ENCODE measurements around the gene CASZ1.

CASZ1 gene

DNA sequence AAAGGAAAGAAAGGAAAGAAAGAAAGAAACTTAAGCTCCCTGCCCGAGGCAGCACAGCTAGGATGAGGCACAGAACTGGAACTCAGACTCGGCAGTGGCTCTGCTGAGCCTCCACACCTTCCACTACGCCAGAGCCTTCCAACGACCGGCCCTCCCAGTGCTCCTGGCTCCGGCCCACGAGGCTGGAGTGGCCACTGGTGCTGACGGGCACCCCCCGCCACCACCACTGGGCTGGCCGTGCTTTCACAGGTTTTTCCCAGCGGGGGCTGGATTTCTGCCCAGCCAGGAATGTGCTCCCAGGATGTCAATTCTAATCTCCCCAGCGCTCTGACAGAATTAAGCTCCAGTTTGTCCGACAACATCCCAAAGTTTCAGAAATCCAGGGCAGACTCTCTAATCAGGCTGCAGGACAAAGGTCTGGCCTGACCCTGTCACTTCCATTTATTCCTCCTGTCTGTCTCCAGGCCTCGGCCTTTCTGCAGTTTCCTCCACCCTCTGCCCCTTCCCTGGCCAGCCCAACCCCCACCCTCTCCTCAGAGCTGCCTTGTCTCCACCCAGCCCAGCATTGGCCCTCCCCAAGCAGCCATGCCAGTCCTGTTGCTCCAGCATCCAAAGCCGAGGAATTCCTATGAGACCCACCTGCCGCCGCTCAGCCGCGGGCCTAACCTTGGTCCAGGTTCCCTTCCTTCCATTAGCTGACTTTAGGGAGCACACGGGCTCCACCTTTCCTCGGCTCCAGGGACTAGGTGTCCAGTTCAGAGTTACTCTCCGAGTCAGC, 81.9 kb downstream of the CASZ1 start:
- no peak for DNase-seq (ENCODE audit: low read depth, low spot score)

DNA sequence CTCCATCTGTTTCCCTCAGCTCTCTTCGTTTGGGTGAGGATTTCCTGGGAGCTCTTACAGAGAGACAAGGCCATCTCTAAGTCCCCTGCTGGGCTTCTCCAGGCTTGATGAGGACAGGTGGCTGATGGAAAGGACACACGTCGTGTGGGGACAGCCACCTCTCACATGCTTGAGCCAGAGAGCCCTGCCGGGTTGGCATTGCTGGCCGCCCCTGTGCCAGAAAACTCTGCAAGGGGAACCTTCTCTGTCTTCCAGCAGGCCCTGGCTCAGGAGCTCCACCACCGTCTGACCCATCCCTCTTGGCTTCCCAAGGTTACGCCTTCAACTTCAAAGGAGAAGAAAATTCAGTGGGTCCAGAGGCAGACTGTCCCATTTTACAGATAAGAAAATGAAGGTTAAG, 82.8 kb downstream of the CASZ1 start:
- H3K27ac ChIP-seq = no peak overlapping the region
- no peak for DNase-seq (ENCODE audit: low read depth, low spot score)

More for the DNA sequence above, 81.9 kb downstream of the CASZ1 start:
- no peak overlapping the region for H3K27ac ChIP-seq

DNA sequence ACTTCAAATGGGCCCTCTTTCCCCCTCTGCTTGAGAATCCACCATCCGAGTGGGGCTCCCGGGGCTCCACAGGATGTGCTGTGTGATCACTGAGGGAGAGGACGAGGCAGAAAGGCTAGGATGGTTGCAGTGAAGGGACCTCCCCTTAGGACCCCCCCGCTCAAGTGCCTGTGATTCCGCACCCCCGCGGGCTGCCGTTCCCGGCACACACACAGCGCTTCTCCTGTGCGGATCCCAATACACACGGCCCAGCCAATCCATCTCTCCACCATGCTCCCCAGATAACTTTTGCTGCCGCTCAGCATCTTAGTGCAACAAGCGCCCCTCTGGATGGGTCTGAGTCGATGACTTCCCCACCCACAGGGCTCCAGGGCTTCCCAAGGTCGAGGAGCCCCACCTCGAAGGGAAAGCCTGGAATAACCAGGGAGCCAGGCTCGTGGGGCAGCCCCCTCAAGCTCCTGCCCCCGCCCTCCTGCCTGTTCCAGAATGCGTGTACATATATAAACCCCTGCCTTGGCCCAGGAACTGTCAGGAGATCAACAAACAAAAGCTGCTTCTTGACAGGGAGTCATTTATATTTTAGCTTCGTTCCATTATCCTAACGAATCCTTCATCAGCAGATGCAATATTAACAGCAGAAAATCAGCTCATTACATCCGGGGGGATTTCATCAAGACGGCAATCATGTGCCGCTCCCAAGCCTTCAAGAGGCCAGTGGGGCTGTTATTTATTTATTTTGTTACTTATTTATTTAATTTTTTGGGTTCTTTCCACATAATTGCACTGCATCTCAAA, 83.7 kb downstream of the CASZ1 start:
- no peak for DNase-seq (ENCODE audit: low read depth, low spot score)
- H3K27ac ChIP-seq = no peak overlapping the region

DNA sequence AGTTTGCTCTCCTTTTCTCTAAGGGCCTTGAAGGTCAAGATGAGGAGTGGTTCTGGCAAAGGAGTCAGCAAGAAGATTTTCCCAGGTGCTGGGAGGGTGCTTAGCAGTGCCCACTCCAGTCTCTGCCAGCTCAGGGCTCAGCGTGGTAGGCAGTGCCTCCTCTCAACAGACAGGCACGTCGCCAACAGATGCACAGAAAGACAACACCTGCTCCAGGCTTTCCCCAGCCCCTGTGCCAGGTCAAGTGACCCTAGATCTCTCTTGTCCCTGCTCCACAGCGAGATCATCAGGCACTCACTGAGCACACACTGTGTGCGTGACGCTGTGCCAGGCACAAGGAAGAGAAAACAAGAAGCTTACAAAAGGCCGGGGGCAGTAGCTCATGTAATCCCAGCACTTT, 86.0 kb downstream of the CASZ1 start:
- DNase-seq (ENCODE audit: low read depth, low spot score) = no peak

DNA sequence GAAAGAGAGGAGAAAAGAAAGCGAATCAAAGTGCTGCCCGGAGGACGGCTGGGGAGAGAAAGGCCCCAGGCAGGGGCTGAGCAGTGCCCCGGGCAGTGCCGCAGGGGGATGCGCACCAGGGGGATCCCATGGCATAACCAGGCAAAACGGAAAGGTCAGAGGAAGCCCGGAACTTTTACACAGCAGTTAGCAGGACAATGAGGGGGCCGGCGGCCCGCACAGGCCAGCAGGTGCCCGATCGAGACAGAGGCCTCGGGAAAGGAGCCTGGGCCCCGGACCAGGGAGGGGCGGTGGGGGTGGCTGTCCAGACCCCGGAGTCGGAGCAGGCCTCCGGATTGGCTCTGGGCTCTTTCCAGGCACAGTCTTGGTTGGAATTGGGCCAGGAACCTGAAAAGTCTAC, 86.8 kb downstream of the CASZ1 start:
- no peak overlapping the region for H3K27ac ChIP-seq
- DNase-seq (ENCODE audit: low read depth, low spot score) = no peak

More for the DNA sequence above, 86.0 kb downstream of the CASZ1 start:
- no peak overlapping the region for H3K27ac ChIP-seq

DNA sequence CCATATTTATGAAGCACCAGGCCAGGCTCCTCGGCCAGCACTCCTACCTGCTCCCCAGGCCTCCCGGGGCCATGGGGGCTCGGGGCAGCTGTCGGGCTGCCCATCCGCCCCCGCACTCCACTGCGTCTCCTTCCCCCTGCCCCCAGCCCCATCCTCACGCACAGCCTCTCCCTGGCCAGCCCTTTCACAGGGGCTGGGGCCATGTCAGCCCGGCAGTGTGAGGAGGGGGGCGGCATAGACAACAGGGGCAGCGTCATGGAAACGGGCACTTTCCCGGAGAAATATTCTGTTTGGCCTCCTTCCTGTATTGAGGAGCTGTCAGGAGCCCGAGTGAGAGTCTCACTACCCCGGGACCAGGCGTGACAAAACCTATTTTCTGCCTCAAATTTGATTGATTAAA, 87.3 kb downstream of the CASZ1 start:
- H3K27ac ChIP-seq = no peak overlapping the region
- DNase-seq (ENCODE audit: low read depth, low spot score) = no peak

DNA sequence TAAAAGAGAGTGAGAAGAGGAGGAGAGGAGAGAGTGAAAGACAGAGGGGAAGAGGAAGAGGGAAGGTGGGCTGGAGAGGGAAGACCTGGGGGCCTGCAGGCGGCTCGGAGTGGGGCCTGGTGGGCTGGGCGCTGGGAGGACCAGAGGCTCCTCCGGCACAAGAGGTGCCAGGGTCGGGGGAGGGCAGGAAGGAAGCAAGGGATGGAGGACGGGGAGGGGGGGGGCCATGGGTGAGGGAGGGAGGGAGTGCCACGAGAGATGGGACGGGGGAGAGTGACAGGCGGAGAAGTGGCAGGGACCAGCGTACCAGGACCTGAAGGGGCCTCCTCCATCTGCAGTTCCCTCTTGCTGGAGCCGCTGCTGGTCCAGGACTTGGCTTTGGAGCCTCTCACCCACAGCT, 87.7 kb downstream of the CASZ1 start:
- DNase-seq (ENCODE audit: low read depth, low spot score) = no peak
- no peak overlapping the region for H3K27ac ChIP-seq

DNA sequence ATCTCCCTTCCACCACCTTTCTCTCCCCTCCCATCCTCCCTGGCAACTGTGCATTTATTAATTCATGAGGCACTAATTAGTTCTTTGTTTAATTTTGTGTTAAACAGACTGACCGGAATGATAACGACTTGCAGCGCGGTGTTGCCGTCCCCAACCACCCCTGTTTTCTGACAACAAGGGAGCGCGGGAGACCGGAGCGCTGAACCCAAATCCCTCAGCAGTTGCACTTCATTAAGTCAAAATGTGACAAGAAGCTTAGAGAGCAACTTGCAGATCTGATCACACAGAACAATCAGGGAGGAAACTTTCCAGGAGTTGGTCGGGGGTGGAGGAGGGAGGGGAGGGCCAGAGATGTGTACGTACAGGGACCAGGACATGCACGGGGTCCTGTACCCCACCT, 89.2 kb downstream of the CASZ1 start:
- no peak overlapping the region for H3K27ac ChIP-seq
- DNase-seq (ENCODE audit: low read depth, low spot score) = no peak

DNA sequence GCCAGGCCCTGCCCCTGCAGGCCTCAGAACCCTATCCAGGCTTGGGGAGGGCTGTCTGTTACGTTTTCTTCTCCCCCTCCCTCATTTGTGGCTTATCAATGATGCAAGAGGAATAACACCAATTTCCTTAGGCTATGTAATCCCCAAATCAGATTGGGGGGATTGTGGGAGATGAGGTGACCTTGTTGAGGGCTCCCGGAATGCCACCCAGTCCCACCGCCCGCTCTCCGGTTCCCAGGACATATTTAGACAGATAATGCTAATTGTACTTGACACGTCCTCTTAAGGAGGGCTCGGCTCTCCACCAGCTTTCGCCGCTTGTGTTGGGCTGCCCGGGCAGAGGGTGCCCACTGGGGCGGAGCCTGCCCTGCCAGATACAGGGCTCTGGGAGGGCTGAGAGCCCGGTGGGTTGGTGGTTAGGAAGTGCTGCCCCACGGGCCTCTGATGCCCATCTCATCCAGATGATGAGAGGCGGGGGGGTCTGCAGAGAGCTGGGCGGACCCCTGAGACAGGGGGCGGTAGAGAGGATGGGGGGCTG, 90.0 kb downstream of the CASZ1 start:
- H3K27ac ChIP-seq = no peak overlapping the region
- no peak for DNase-seq (ENCODE audit: low read depth, low spot score)

DNA sequence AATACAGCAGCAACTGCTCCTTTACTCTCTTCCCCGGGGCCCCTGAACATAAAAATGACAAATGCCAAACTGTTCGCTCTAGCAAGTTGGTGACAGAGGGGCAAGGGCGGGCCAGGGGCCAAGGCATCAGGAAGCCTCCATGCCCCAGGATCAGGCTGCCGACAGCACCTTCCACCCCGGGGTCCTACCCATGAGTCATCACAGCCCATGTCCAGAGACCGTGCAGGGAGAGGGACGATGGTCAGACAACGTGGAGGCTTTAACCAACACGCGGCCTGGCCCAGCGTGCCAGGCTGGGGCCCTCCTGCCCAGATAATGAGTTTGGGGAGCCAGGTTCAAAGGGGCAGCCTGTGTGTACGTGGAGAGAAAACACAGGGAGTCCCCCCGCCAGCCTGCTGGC, 90.5 kb downstream of the CASZ1 start:
- no peak for DNase-seq (ENCODE audit: low read depth, low spot score)
- no peak overlapping the region for H3K27ac ChIP-seq

DNA sequence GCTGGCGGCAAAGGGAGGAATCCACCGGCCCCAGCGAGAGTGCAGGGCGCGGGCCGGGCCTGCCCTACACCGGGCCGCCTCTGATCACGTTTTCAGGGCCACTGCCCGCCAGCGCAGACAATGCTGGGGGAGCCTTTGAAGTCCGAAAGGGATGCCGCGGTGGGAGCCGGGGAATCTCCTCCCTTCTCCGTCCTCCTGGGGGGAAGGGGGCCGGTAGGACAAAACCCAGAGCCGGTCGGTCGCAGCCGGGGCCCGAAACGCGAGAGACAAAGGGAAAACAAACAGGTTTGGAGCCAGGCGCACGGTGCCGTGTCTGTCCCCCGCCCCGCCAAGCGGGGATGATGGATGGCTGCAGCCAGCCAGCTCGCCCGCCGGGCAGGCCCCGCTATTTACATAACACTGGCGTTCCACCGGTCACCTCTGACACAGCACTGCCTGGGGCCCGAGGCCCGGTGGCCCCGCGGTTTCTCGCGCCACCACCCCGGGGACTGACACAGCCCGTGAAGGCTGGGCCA, 92.0 kb downstream of the CASZ1 start:
- no peak overlapping the region for H3K27ac ChIP-seq
- DNase-seq (ENCODE audit: low read depth, low spot score) = no peak

DNA sequence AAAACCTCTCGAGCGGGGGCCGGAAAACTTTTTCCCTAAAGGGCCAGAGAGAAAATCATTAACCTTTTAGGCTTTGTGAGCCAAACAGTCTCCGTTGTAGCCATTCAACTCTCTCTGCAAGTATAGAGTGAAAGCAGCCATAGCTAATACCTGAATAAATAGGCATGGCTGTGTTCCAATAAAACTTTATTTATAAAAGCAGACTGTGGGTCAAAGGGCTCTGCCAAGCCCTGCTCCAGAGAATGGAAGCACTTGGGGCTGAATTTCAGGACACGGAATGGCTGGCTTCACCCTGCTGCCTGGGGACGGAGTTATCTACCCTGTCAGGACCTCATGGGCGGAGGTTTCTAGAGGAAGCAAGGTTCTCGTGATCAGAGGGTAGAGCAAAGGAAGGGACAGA, 92.7 kb downstream of the CASZ1 start:
- DNase-seq (ENCODE audit: low read depth, low spot score) = no peak
- no peak overlapping the region for H3K27ac ChIP-seq

DNA sequence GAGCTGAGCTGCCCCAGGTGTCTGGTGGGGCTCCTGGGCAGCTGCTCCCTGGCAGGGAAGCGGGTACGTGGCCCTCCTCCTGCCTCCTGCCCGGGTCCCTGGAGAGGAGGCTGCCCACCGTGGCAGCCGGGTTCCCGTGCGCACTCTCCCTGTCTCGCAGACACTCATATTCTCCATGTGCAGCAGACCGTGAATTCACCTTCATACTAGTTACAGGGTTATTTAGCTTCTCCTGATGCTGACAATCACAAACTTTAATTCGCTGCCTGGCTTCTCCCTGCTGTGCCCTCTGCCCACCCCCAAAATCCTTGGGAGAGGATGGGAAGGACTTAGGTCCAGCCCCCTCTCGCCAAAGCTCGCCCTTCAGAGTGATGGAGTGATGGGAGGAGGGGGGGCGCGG, 95.3 kb downstream of the CASZ1 start:
- DNase-seq (ENCODE audit: low read depth, low spot score) = no peak
- no peak overlapping the region for H3K27ac ChIP-seq

DNA sequence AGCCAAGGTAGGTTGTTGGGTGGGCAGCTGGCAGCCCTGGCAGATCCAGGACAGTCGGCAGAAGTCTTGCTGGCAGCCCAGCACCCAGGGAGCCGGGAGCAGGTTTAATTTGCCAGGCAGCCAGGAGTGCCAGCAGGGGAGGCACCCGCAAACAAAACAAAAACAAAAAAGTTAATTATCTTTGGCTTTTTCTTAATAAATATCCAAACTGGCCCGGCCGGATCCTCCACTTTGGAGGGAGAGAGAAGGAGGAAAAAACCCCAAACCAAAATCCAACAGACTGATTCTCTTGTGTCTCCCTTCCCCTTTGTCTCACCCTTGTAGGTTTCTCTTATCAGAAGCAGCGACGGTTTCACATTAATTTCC, 97.0 kb downstream of the CASZ1 start:
- DNase-seq (ENCODE audit: low read depth, low spot score) = no peak
- peak overlapping the region; percentile 37 for H3K27ac ChIP-seq

DNA sequence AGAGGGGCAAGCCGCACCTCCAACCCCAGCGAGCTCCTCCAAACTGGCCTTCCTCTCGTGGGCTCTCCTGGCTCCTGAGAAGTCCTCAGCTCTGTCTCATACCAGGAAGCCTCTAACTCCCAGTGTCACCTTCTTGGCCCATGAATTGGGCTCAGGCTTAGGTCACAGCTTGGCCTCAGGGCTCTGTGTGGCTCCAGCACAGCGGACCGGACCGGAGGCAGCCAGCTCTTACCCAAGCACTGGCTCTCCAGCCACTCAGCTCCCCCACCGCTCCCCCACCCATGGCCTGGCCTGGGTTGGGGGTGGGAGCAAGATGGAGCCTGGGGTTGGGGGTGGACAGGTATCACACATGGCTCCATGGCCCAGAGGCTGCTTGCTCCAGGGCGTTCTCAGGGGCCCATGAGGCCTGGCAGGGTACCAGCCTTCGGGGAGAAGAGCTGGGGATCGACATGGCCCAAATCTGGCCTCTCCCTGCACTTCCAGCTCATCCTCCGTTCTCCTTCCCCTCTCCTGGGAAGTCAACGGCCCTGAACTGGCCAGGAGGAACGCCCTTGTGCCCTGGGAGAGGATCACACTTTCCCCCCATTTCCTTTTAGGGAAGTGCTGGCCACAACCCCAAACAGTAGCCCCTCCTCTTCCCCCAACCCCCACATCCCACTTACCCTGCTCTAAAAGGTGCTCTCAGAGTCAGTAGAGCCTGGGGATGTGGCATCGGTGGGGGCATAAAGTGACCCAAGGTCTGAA, 97.5 kb downstream of the CASZ1 start:
- DNase-seq (ENCODE audit: low read depth, low spot score) = no peak
- H3K27ac ChIP-seq = peak overlapping the region; percentile 37

DNA sequence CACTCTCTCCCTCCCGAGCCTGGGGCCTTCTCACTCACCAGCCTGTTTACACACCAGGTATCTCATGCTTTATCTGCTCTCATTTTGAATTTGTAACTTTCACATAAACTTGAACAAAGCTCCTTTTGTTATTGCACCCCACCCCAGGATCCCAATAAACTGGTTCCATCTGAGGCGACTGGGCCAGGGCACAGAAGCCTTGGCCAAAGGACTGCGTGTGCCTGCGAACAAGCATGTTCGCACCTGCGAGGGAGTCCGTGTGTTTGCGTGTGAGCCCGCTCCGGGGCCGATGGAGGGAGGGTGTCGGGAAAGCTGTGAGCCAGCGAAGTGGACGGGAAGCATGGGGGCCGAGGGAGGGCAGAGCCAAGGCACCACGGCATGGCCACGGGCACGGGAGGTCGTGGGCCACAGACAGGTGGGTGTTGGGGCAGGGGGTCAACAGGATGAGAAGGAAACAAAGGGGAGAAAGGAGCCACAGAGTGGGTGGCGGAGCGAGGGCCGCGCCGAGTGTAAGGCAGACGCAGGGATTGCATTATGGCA, 98.8 kb downstream of the CASZ1 start:
- no peak for DNase-seq (ENCODE audit: low read depth, low spot score)
- H3K27ac ChIP-seq = no peak overlapping the region

DNA sequence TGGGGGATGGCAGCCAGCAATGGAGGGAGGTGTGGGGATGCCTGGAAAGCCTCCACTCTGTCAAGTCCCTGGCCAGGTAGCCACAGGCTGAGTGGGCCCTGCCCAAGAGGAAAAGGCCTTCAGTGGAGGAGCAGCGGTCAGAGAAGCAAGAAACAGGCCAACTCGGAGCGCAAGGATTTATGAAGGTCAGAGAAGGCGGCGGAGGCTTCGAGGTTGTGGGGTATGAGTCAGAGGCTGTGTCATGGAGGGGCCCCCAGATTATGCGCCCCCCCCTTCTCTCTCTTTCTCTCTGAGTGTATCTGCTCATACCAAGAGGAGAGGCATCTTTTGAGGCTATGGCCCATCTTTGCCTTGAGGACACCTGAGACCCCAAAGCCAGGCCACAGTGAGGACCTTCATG, 99.5 kb downstream of the CASZ1 start:
- no peak for DNase-seq (ENCODE audit: low read depth, low spot score)
- no peak overlapping the region for H3K27ac ChIP-seq

DNA sequence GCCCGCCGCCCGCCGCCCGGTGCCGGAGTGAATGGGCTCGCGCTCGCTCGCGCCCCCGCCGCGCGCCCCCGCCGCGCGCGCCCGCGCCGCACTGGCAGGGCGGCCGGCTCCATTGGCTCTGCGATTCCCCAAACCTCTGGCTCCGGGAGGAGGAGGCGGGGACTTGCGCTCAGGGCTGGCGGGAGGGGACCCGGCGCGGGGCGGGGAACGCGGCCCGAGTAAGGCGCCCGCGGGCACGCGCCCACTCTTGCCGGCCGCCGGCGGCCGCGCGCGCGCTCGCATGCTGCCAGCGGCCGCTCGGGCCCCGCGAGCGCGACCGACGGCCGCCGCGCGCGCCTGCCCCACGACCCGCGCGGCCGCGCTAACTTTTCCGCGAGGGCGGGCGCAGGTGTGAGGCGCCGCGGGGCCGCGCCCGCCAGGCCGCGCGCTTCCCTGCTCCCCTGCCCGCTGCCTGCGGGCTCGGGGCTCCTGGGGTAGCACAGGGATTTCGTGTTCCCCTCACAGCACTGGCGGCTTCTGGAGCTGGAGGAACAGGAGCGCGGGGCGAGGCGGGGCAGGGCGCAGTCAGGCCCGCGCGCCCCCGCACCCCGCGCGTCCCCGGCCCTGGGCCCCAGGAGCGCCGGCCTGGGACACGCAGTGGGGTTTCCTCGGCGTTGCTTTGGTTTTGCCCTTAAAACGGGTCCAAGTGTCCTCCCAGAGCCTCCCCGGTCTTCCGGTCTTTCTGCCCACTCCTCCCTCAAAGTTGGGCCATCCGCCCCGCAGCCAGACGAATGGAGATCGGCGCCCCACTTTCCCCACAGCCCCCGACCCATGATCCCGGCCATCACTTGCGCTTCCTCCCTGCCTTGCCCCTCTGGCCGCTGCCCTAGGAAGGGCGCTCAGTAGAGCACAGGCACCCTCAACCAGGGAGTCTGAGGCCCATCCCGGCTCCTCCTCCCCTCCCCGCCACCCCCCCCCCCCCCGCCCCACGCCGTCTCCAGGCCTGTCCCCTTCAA, 101.5 kb downstream of the CASZ1 start:
- peak overlapping the region; percentile 43 for H3K27ac ChIP-seq

DNA sequence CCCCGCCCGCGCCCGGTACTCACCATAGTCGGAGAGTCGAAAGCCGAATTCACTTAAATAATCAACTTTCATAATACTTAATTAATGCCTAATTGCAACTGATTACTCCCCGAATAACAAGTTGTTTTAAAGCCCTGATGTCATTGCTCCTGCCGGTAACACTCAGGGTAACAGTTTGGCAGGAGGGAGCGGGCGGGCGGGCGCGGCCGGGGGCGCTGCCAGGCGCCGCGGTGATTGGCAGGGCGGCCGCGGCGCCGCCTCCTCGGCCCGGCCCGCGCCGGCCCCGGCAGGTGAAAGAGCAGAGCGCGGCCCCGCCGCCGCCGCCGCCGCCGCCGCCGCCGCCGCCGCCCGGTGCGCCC, 102.2 kb downstream of the CASZ1 start:
- no peak for DNase-seq (ENCODE audit: low read depth, low spot score)
- peak overlapping the region; percentile 52 for H3K27ac ChIP-seq

More for the DNA sequence above, 101.5 kb downstream of the CASZ1 start:
- peak; percentile 37 for DNase-seq (ENCODE audit: low read depth, low spot score)

Data from epithelial cell of prostate (primary cell).